ENCODE measurements around the gene GPC6.

Gene GPC6

GRCh38 chr13:94303644-94304174 is 1077.1 kb downstream of the GPC6 start:
- Histone ChIP-seq H3K27ac (ENCODE audit: extremely low read depth, low read depth, low read length) (no peak overlapping the region), H3K4me1 (ENCODE audit: control insufficient read depth, insufficient read depth, low read length) (no peaks in the 10 kb centered on the region), H3K9me3 (ENCODE audit: control insufficient read depth, insufficient read depth, low read depth, low read length) (no peaks in the 10 kb centered on the region), H3K36me3 (ENCODE audit: control insufficient read depth in 2 of 2, insufficient read depth in 1 of 2, low read length in 2 of 2) (no peaks in the 10 kb centered on the region), H3K4me3 (ENCODE audit: low read depth, low read length) (no peak overlapping the region)
- CTCF ChIA-PET, result interaction anchor here (0.6 kb wide), 1 partner anchor 318 kb away, joined by 3 read pairs; no protein-coding TSS in a partner anchor
- POLR2A ChIA-PET, result no interaction called here
- TF ChIP-seq GLI2 (tag by site-specific recombination; IDR thresholded peaks at IDR 0.05; ENCODE audit: borderline replicate concordance, low read depth) (no peak), ZNF175 (tag by site-specific recombination; IDR thresholded peaks at IDR 0.05) (no peak), ZNF133 (tag by site-specific recombination; IDR thresholded peaks at IDR 0.05) (no peak), ZNF658 (tag by site-specific recombination; IDR thresholded peaks at IDR 0.05) (no peak), ZNF692 (tag by site-specific recombination; IDR thresholded peaks at IDR 0.05) (no peak), ZSCAN5A (tag by site-specific recombination; IDR thresholded peaks at IDR 0.05) (no peak)

- no peaks in the 10 kb centered on the region for H3K9me3 ChIP-seq (ENCODE audit: control insufficient read depth, insufficient read depth, low read depth, low read length)
- no peak overlapping the region for H3K27ac ChIP-seq (ENCODE audit: extremely low read depth, low read depth, low read length)
- ChIA-PET POLR2A (no interaction called here), CTCF (no interaction called here)
- TF ChIP-seq SCRT1 (tag by site-specific recombination; IDR thresholded peaks at IDR 0.05; ENCODE audit: borderline replicate concordance) (no peak), ZNF140 (tag by site-specific recombination; IDR thresholded peaks at IDR 0.05) (no peak), ZNF513 (tag by site-specific recombination; IDR thresholded peaks at IDR 0.05) (no peak), ZNF623 (tag by site-specific recombination; IDR thresholded peaks at IDR 0.05) (no peak), ZNF548 (tag by site-specific recombination; IDR thresholded peaks at IDR 0.05) (no peak), KLF9 (tag by site-specific recombination; IDR thresholded peaks at IDR 0.05; ENCODE audit: low read depth) (no peak)
- H3K4me3 ChIP-seq (ENCODE audit: low read depth, low read length), result no peak overlapping the region
- H3K4me1 ChIP-seq (ENCODE audit: control insufficient read depth, insufficient read depth, low read length), result no peaks in the 10 kb centered on the region
- H3K36me3 ChIP-seq (ENCODE audit: control insufficient read depth in 2 of 2, insufficient read depth in 1 of 2, low read length in 2 of 2), result no peaks in the 10 kb centered on the region
These were observed 1078.4 kb downstream of the GPC6 start for GRCh38 chr13:94305033-94305432.

GRCh38 chr13:94305463-94305862 is 1078.9 kb downstream of the GPC6 start:
- CTCF ChIA-PET, result no interaction called here
- no peak for TF ChIP-seq KLF17 (tag by site-specific recombination; IDR thresholded peaks at IDR 0.05)
- POLR2A ChIA-PET, result no interaction called here
- Histone ChIP-seq H3K36me3 (ENCODE audit: control insufficient read depth in 2 of 2, insufficient read depth in 1 of 2, low read length in 2 of 2) (no peaks in the 10 kb centered on the region), H3K9me3 (ENCODE audit: control insufficient read depth, insufficient read depth, low read depth, low read length) (no peaks in the 10 kb centered on the region), H3K4me3 (ENCODE audit: low read depth, low read length) (no peak overlapping the region), H3K27ac (ENCODE audit: extremely low read depth, low read depth, low read length) (no peak overlapping the region), H3K4me1 (ENCODE audit: control insufficient read depth, insufficient read depth, low read length) (no peaks in the 10 kb centered on the region)

- H3K9me3 ChIP-seq (ENCODE audit: control insufficient read depth, insufficient read depth, low read depth, low read length), result no peaks in the 10 kb centered on the region
- no peak overlapping the region for H3K4me3 ChIP-seq (ENCODE audit: low read depth, low read length)
- no peaks in the 10 kb centered on the region for H3K4me1 ChIP-seq (ENCODE audit: control insufficient read depth, insufficient read depth, low read length)
- no peaks in the 10 kb centered on the region for H3K36me3 ChIP-seq (ENCODE audit: control insufficient read depth in 2 of 2, insufficient read depth in 1 of 2, low read length in 2 of 2)
- CTCF ChIA-PET, result no interaction called here
- POLR2A ChIA-PET, result no interaction called here
- H3K27ac ChIP-seq (ENCODE audit: extremely low read depth, low read depth, low read length), result no peak overlapping the region
- TF ChIP-seq BCL11A (tag by site-specific recombination; IDR thresholded peaks at IDR 0.05; ENCODE audit: low read depth), result no peak
- no peak for TF ChIP-seq ZNF621 (tag by site-specific recombination; IDR thresholded peaks at IDR 0.05)
- TF ChIP-seq ATF2 (tag by site-specific recombination; IDR thresholded peaks at IDR 0.05; ENCODE audit: low read depth), result no peak
- TF ChIP-seq ZBTB1 (tag by site-specific recombination; IDR thresholded peaks at IDR 0.05), result no peak
- TF ChIP-seq ZNF391 (tag by site-specific recombination; IDR thresholded peaks at IDR 0.05; ENCODE audit: borderline replicate concordance, low read depth), result no peak
- no peak for TF ChIP-seq ZNF354C (tag by site-specific recombination; IDR thresholded peaks at IDR 0.05; ENCODE audit: borderline replicate concordance, low read depth)
- no peak for TF ChIP-seq SALL2 (tag by site-specific recombination; IDR thresholded peaks at IDR 0.05; ENCODE audit: borderline replicate concordance)
- no peak for TF ChIP-seq ZNF624 (tag by site-specific recombination; IDR thresholded peaks at IDR 0.05)
- no peak for TF ChIP-seq ZNF626 (tag by site-specific recombination; IDR thresholded peaks at IDR 0.05)
- TF ChIP-seq ZNF184 (tag by site-specific recombination; IDR thresholded peaks at IDR 0.05), result no peak
These were observed 1079.3 kb downstream of the GPC6 start for GRCh38 chr13:94305934-94306333.
